Activated CD4-positive, alpha-beta T cell treated with anti-CD3 and anti-CD28 coated beads for 1 hour (primary cell): ENCODE measurements around the gene GLE1.

Experiments
- DNase-seq: peaks from one replicate; pipeline ENCODE4 v3.0.0-alpha.2; 2020

Gene GLE1, protein sequence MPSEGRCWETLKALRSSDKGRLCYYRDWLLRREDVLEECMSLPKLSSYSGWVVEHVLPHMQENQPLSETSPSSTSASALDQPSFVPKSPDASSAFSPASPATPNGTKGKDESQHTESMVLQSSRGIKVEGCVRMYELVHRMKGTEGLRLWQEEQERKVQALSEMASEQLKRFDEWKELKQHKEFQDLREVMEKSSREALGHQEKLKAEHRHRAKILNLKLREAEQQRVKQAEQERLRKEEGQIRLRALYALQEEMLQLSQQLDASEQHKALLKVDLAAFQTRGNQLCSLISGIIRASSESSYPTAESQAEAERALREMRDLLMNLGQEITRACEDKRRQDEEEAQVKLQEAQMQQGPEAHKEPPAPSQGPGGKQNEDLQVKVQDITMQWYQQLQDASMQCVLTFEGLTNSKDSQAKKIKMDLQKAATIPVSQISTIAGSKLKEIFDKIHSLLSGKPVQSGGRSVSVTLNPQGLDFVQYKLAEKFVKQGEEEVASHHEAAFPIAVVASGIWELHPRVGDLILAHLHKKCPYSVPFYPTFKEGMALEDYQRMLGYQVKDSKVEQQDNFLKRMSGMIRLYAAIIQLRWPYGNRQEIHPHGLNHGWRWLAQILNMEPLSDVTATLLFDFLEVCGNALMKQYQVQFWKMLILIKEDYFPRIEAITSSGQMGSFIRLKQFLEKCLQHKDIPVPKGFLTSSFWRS

DNA sequence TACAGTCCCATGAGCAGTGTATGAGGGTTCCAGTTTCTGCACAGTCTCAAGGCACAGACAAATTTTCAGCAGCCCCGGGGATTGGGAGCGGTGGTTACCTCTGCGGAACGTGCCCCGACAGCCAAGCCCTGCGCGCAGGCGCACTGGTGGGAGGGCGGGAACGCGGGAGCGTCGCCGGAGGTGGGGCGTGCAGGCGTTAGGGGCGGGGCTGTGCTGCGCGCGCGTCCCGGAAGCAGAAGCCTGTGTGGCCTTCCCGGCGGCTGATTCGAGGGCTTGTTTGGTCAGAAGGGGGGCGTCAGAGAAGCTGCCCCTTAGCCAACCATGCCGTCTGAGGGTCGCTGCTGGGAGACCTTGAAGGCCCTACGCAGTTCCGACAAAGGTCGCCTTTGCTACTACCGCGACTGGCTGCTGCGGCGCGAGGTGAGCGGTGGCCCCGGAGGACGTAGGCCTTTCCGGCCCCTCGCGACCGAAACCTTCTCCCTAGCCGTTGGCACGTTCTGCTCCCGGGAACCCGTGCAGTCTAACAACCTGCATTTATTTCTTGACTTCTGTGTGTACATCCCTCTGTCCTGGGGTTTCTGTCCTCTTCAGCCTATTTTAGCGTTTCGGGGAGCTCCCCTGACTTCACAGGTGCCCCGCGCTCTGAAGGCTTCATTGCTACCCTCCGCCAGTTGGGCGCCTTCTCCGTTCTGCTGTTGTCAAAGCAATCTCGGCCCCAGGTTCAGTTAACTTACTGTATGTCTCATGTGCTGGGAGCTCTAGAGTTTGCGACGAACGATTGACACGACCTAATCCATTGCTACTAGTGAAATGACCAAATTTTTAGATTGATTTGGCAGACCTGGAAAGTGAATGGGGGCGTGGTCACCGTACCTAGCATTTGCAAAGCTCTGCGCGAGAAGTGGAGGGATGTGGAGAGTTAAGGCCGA is at the start of gene GLE1:
Gene GLE1 (plus strand): TSS at position 235 of the 929 bp plus-strand sequence. CDS start 87 bp downstream, at position 322.
- DNase-seq: peak; percentile 95

DNA sequence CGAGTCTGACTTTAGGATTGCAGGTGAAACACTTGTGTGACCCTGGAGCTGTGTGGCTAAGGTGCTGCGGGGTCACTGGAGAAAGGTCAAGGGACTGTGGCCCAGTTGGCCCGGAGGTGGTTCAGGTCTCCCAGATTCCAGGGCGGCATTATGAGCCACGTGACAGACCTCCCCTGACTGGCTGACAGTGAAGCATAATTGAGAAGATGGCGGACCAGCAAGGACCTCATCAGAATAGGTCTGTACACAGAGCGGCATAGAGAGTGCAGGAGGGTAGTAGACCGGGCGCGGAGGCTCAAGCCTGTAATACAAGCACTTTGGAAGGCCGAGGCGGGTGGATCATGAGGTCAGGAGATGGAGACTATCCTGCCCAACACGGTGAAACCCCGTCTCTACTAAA is 49.5 kb upstream of the GLE1 start:
- DNase-seq: no peak

DNA sequence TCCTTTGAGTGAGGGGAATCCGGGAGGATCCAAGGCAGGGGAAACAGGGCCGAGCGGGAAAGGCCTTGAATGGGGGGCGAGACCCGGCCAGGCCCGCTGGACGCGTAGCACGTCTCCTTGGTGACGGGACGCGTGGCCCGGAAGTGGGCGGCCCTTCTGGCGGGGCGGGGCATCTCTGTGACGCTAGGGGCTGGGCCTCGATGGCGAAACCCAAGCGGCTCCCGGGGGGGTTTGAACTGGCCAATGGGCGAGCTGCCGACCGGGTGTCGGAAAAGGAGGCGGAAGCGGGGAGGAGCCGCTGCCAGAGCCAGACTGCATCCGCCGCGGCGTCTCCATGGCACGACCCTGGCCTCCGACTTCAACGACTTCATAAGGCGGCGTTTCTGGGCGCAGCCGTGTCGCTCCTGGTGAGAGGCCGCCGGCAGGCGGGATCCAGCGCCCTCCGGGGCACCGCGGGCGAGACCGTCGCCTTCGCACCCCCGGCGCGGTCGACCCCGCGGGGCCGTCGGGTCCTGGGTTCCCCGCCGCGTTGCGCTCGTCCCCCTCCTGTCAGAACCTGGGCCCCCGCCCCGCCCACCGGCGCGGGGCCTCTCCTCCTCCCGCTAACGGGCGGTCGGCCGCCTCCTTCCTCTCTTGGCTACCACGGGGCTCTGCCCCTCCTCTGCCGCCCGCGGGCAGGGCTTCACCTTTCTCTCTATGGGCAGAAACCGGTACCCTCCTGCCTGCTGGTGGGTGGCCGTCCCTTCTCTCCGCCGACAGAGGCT is 48.5 kb upstream of the GLE1 start, which contains the start of gene ODF2:
Gene ODF2 (plus strand): TSS at position 158 of the 764 bp plus-strand sequence. CDS start 86 bp downstream, at position 244.
- DNase-seq: peak; percentile 98

DNA sequence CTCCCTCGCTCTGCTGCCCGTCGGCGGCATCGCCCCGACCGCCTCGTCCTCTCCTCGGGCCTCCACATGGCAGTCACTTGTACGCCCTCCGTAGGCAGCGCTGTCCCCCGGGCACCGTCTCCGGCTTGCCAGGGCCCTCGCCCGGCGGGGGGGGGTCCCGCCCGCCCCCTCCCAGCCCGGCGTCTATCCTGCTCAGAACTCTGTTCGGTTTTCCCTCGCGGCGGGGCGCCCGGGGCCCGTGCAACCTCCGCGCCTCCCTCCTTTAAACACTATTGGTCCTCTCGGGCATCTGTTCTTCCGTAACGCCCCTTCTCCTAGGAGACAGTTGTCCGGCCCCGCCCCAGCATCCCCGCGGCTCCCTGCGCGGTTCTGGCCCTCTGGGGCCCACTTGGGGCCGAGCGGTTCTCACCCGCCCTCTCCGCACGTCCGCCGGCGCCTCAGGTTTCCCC is 47.9 kb upstream of the GLE1 start:
- DNase-seq: peak; percentile 48

DNA sequence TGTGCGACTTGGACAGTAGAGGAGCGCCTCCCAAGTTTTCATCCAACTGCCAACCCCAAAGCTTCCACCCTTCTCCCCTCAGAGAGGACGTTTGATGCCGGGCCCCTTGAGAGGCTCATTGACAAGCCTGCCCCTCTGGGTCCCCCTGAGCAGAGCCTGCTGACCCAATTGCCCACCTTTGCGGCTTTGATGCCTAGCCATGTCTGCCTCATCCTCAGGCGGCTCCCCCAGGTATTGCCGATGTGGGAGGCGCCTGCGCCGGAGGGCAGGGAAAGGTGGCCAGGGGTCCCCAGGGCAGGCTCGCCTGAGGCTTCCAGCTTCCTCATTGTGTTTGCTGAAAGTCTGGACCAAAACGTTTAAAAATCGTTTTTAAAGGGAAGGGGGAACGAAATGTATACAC is 47.3 kb upstream of the GLE1 start:
- no peak for DNase-seq

DNA sequence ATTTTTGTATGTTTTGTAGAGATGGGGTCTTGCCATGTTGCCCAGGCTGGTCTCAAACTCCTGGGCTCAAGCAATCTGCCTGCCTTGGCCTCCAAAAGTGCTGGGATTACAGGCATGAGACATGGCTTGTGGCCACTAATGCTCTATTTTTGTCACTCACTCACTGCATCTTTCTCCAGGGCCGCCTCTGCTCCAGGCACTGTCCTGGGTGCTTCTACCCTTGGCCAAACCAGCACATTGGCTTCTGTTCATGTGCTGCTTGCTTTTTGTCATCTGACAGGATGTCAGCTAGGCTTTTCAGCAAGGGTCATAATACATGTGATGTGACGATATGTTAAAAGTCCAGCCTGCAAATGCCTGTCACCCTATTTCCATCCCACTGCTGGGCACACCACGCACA is 45.5 kb upstream of the GLE1 start:
- DNase-seq: no peak

DNA sequence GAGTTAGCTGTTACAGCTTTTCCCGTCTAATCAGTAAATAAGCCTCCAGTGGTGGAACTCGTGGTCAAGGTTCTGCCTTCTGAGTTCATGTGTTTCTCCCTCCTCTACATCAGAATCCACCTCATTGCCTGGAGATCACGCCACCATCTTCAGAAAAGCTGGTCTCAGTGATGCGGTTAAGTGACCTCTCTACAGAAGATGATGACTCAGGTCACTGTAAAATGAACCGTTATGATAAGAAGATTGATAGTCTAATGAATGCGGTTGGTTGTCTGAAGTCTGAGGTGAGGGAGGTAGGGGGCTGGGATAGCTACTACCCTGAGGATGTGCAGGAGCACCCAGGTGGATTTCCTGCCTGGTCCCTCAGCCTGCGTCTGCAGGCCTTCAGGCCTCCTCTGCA is 35.4 kb upstream of the GLE1 start:
- DNase-seq: no peak

DNA sequence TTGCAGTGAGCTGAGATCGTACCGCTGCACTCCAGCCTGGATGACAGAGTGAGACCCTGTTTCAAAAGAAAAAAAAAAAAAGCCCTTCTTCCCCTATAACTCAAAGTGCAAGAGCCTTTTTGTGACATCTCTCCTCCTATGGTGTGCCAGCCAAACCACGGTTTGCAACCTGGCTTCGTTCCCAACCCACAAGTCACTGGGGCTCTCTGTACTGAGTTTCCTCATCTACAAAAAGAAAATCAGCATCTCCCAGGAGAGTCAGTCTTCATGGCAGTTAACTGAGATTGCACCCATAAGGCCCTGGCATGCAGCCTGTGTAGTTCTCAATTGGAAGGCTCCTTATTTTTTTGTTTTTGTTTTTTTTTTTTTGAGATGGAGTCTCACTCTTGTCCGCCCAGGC is 34.0 kb upstream of the GLE1 start:
- DNase-seq: no peak

DNA sequence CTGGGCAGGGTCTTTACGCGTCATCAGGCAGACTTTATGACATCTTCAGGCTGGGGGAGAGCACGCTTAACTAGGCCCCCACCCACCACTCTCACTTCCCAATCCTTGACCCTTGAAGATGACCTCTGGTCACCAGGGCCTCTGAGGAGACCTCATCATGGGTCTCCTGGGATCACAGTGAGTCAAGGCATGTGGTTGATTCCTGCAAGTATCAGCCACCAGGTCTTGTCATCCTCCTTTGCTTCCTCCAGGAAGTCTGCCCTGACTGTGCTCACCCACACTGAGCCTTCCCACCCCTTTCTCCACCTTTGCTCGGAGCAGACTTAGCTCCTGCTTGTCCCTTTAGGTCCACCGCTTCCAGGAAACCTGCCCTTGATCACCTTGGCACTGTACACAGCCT is 31.4 kb upstream of the GLE1 start:
- DNase-seq: no peak

DNA sequence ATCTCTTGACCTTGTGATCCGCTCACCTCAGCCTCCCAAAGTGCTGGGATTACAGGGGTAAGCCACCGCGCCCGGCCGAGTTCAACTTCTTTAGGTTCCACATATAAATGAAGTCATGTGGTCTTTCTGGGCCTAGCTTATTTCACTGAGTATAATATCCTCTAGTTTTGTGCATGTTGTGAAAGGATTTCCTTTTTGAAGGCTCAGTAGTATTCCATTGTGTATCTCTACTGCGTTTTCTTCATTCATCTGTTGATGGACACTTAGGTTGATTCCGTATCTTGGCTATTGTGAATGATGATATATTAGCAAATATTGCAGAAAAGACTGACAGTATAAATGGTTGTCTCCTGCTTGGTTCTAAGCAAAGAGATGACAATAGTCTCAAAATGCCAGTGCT is 28.7 kb upstream of the GLE1 start:
- DNase-seq: no peak

DNA sequence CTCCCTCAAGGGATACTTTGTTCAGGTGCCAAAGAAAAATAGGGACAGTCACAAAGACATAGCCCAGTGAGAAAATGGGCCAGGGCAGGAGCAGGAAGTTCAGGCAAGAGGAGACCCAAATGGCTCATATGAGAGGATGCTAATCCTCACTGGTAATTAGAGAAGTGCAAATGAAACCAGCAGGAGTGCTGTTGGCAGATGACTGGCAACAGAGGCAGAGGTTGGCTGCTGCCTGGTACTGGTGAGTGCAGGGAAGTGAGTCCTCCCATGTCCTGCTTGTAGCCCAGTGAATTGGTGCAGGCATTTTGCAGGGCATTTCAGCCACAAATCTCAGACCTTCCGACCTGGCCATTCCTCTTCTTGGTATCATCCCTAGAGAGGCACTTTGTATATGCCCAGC is 25.3 kb upstream of the GLE1 start:
- DNase-seq: no peak

DNA sequence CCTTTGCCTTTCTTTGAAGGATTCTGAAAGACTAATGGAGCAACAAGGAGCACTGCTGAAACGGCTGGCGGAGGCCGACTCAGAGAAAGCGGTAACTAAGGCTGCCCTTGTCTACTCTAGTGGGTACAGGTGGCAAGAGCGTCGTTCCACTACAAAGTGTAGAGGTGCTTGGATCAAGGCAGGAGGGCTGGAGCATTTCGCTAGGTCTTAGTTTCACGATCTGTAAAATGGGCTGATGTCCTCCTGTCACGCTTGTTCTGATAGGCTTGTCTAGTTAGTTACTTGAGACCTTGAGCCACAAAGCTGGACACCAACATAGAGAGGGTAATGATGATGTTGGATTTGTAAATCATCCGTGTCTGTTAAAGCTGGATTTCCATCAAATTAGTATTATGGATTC is 23.0 kb upstream of the GLE1 start:
- DNase-seq: no peak

DNA sequence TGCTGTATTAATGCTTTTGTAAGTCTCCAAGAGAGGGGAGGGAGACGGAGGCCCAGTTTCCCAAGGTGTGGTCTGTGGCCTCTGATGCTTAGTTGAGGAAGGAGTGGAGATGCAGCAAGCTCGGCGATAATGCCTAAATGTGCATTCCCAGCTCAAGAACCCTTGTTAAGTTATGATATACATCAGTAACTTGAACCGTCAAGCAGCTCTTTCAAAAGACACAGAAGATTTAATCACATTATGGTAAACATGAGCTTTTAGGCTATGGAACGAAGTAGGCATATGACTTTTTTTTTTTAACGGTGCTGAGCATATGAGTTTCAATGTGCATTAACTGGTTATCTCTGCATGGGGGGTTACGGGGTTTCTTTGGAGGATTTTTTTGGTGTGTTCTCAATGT is 22.3 kb upstream of the GLE1 start:
- no peak for DNase-seq

DNA sequence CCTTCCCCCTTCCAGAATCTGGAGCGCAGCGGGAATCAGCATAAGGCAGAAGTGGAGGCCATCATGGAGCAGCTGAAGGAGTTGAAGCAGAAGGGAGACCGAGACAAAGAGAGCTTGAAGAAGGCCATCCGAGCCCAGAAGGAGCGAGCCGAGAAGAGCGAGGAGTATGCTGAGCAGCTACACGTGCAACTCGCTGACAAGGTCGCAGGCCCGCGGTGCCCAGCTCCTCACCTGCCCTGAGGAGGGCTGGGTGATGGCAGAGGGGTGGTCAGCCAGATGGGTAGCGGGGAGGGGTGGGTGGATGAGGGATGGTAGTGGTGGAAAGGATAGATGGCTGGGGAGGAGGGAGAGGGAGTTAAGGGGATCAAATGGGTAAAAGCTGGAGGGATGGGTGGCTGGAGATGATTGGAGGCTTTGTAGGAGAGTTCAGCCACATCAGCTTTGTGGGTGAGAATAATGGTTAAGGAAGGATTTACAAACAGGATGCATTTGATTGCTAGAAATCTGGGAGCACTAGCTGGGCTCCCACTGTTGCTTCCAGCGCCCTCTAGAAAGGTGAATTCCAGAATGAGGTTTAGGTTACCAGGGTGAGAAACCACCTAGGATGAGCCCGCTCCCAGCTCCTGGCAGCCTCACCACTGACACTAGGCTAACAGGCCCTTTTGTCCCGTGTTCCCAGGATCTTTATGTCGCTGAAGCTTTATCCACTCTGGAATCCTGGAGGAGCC is 19.7 kb upstream of the GLE1 start:
- no peak for DNase-seq

DNA sequence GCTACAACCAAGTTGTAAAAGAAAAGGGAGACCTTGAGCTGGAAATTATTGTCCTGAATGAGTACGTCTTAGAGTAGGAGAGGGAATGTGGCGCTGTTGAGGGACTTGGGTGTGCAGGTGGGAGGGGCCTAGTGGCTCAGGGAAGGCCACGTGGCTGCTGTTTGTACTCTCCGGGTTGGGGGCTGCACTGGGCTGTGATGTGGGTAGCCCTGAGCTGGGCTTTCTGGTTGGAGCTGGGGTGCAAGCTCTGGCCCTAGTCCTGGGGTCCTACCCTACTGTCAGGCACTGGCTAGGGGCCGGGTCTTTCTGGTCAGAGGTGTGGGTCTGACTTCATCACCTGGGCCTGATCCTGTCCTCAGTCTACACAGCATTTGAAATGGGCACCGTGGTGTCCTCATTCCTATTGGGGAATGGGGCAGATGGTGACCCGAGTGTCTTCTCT is 19.1 kb upstream of the GLE1 start:
- no peak for DNase-seq

DNA sequence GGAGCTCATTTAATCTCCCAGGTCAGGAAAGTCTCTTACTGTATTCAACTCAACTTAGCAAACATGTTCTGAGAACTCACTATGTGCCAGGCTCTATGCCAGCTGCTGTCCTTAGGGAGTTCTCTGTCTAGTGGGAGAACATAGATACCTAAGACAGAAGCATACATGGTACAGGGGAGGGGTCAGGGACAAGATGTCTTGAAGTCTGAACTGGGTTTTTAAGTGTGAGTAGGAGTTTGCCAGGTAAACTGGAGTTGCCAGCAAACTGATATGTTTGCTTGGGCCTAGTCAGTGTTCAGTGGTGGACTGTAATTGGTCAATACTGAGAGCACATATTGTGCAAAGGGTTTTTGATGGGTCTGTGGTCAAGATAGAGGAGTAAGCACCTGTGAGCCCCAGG is 18.3 kb upstream of the GLE1 start:
- DNase-seq: no peak

DNA sequence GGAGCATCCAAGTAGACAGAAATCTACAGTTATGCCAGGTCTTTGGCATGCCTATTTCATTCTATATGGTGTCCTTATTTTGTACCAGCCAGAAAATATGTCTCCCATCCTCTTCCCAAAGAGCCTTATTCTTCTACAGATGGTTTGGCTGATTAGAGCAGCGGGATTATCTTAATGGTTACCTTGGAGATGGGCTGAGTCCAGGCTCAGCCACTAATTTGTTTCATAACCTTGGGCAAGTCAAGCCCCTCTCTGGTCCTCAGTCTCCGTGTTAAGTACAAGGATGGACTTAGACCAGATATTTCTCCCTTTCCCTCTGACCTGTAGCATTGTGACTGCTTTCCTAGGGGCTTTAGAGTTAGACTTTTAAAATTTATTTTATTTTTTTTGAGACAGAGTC is 11.1 kb upstream of the GLE1 start:
- no peak for DNase-seq

DNA sequence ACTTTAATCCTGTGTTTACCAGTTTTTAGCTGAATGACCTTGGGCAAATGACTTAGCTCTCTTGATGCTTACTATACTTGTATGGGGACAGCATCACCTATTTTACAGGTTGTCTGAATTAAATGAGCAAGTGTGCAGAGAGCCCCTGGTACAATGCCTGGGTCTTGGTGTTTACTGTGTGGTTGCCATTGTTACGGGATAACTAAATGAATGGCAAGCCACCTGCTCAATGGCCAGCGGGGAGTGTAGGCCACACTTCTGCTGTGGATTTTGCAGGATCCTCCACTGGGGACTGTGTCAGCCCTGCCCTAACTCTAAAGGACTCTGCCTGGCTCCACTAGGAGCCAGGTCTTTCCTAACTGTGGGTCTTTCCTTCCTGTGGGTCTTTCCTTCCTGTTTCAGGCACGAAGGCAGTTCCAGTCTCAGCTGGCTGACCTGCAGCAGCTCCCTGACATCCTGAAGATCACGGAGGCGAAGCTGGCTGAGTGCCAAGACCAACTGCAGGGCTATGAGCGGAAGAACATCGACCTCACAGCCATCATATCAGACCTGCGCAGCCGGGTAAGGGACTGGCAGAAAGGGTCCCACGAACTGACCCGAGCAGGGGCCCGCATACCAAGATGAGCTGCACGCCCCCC is 10.3 kb upstream of the GLE1 start:
- DNase-seq: no peak

DNA sequence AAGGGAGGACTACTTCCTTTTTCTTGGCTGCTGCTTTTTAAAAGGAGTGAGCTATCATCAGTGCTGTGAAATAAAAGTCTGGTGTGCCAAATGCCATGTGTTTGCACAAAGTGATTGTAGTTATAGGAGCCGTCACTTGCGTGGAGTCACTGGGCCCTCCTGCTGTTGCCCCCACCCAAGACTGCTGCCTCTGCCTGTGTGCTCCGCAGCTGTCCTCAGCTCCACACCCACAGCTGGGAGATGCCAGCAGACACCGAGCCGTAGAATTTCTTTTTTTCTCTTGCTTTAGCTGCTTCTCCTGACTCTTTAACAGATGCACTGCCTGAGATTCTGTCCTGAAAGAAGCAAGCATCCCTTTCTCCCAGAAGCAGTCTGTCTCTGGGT is 9.8 kb upstream of the GLE1 start:
- DNase-seq: no peak

DNA sequence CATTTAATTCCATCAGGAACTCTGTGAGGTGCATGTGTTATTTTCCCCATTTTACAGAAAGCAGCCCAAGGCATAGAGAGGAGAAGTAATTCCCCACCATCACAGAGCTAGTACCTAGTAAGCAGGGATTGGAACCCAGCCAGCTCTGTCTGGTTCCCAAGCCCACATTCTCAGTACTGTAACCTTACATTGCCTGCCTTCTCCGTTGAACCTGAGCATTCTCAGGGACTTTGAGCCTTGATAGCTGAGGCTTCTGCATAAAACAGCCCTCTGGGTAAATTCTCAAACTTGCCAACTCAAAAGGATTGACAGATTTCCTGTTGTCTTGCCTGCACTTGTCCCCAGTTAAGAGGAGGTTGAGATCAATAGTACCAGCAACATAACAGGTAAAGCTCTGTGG is 9.2 kb upstream of the GLE1 start:
- DNase-seq: no peak

DNA sequence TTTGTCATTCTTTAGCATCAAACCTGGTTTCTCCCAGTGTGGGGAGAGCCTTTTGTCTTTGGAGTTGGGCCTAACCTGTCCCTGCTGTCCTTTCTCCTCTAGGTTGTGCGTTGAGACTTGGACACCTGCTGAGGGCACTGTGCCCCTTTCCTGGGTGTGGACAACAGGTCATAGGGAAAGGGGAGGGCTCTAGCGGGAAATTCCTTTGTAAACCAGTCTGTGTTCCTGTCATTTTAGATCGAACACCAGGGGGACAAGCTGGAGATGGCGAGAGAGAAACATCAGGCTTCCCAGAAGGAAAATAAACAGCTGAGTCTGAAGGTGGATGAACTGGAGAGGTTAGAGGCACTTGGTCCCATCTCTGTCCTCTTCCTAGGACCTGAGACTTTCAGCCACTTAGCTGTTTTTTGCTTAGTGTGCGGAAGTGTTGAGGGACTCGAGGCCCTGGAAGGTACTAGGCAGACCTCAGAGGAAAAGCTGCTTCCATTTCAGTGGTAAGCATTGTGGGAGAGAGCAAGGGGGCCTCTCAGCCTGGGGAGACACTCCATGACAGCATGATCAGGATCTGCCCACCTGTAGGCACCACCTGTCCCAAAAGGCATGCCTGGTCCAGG is 8.6 kb upstream of the GLE1 start:
- DNase-seq: no peak
